Measurements from ENCODE around the gene SOCS6. TPM values are rescaled to one million over a fixed set of nuclear protein-coding genes. Genes with fewer than 3 reads are reported as not detected.

The SOCS6 gene
- total RNA-seq, 2 experiments from 2014 or later: 0.75 to 1.3 TPM

DNA sequence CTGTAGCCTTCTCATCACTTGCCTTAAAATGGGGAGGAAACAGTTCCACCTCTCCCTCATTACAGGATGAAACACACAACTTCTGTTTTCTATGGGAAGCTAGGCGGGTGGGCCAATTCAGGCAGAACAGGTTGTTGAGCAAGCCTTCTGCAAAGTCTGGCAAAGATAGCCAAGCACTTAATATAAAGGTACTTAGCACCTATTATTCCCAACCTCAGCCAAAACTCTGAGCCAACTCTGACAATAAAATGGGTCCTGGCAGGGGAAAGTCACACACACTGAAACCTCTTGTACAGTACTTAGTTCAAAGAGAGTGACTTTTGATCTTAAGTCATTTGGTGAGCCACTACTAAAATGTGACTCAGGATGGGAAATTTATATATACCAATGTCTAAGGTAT, 15.8 kb upstream of the SOCS6 start:
- Mint-ChIP-seq H3K27me3 (peaks cover 9% of the 10 kb centered on the region), H3K9me3 (peaks cover 22% of the 10 kb centered on the region), H3K4me1 (ENCODE audit: low read depth) (no peaks in the 10 kb centered on the region), H3K36me3 (no peaks in the 10 kb centered on the region), H3K4me3 (no peak overlapping the region), H3K27ac (no peak overlapping the region)
- DNase-seq: no peak
- intact Hi-C loops (cut with micrococcal nuclease): no loop called here
- ChIA-PET POLR2A (no interaction called here), CTCF (interaction anchor here (0.6 kb wide), 1 partner anchor 161 kb away, joined by 5 read pairs; no protein-coding TSS in a partner anchor)

DNA sequence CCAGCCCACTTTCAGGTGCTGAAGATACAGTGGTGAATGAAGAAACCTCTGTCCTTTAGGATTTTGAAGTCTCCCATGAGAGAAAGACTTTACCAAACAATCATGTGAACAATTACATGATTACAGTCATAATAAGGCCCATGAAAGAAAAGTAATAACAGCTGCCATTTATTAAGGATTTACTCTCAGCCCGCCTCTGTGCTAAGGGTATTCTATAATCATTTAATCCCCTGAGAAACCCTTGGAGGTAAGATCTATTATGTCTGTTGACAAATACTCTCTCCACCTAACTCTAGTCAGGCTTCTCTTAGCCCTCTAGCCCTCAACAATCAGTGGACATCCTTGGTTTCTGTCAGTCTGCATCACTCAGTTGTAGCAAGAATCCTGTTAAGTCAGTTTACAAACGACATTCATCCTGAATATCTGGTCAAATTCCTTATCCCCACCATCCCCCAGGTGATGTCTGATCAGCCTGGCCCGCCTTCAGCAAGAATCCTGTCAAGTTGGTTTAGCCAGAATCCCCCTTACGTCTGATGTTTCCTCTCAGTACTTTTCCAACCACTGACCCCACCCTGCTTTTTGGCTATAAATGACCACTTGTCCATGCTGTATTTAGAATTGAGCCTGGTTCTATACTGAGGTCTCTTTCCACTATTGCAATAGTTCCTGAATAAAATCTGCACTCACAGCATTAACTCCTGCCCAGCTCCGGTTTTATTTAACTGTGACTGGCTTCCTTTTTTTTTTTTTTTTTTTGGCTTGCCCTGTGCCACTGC, 12.2 kb upstream of the SOCS6 start:
- peaks cover 20% of the 10 kb centered on the region for H3K9me3 Mint-ChIP-seq
- intact Hi-C loops (cut with micrococcal nuclease): no loop called here
- H3K4me3 Mint-ChIP-seq: no peak overlapping the region
- CTCF ChIA-PET: no interaction called here
- no peaks in the 10 kb centered on the region for H3K4me1 Mint-ChIP-seq (ENCODE audit: low read depth)
- H3K27me3 Mint-ChIP-seq: peaks cover 2% of the 10 kb centered on the region
- DNase-seq: no peak
- no peaks in the 10 kb centered on the region for H3K36me3 Mint-ChIP-seq
- H3K27ac Mint-ChIP-seq: no peak overlapping the region
- POLR2A ChIA-PET: no interaction called here

DNA sequence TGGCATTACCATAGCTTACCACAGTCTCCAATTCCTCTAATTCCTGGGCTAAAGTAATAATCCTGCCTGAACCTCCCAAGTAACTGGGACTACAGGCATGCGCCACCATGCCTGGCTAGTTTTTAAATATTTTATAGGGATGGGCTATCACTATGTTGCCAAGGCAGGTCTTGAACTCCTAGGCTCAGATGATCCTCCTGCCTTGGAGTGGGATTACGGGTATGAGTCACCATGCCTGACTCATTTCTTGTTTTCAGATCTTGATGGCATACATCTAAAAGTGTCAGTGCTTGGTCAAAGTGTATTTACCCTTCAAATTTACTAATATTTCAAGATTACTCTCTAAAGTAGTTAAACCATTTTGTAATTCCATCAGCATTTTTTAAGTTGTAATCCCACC, 9.4 kb upstream of the SOCS6 start:
- CTCF ChIA-PET: no interaction called here
- peaks cover 8% of the 10 kb centered on the region for H3K9me3 Mint-ChIP-seq
- no peaks in the 10 kb centered on the region for H3K4me1 Mint-ChIP-seq (ENCODE audit: low read depth)
- H3K4me3 Mint-ChIP-seq: no peak overlapping the region
- H3K27me3 Mint-ChIP-seq: peaks cover 5% of the 10 kb centered on the region
- intact Hi-C loops (cut with micrococcal nuclease): no loop called here
- no peaks in the 10 kb centered on the region for H3K36me3 Mint-ChIP-seq
- no peak for DNase-seq
- POLR2A ChIA-PET: no interaction called here
- H3K27ac Mint-ChIP-seq: no peak overlapping the region

DNA sequence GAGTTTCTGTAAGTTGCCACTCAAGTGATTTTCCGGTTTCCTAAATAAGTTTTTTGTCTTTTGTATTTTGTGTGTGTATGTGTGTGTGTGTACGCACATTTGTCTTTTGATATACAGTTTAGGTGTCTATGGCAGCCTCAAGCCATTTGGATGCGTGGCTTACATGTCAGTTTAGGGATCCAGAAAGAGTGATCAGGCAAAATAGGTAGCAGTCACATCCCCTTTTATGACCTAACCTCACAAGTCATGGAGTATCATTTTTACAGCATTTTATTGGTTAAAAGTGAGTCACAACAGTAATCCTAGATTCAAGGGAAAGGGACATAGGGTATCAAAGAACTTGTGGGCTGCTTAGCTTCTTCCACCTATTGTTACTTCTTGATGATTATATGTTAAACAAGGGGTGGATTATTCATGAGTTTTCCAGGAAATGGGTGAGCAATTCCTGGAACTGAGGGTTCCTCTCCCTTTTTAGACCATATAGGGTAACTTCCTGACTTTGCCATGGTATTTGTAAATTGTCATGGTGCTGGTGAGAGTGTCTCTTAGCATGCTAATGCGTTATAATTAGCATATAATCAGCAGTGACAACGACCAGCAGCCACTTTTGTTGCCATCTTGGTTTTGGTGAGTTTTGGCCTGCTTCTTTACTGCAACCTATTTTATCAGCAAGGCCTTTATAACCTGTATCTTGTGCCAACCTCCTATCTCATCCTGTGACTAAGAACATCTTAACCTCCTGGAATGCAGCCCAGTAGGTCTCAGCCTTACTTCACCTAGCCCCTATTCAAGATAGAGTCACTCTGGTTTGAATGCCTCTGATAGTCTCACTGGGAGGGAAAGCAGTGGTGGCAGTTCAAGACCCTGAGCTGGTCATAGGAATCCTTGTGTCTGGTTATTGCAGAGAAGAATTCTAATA, 8.6 kb upstream of the SOCS6 start:
- Mint-ChIP-seq H3K27me3 (peaks cover 4% of the 10 kb centered on the region), H3K4me1 (ENCODE audit: low read depth) (no peaks in the 10 kb centered on the region), H3K36me3 (no peaks in the 10 kb centered on the region), H3K4me3 (no peak overlapping the region), H3K9me3 (peaks cover 8% of the 10 kb centered on the region), H3K27ac (no peak overlapping the region)
- CTCF ChIA-PET: no interaction called here
- POLR2A ChIA-PET: no interaction called here
- intact Hi-C loops (cut with micrococcal nuclease): loop anchor here (10.0 kb wide), 1 partner anchor 155 kb away; no protein-coding TSS in a partner anchor
- DNase-seq: no peak

DNA sequence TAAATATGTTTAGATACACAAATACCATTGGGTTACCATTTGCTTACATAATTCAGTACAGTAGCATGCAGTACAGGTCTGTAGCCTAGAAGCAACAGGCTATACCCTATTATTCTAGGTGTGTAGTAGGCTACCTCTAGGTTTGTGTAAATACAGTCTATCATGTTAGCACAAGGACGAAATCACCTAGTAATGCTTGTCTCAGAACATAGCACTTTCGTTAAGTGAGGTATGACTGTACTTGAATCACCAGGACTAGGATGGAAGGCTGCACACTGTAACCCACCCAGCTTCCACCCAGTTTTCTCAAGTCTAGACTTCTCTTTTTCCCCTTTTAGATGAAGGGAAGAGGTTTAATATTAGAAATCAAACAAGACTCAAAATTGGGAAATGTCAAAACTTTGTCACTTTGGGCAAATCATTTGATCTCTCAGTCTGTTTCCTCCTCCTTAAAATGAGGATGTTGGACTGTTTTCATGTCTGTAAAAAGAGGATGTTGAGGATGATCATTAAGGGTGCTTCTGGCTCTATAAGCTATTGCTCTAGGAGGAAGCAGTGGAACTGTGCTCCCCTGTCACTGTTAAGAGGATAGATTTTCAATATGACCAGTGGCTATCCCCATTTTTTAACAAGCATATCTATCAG, 3.7 kb upstream of the SOCS6 start:
- Mint-ChIP-seq H3K36me3 (peaks cover 2% of the 10 kb centered on the region), H3K27me3 (peaks cover 20% of the 10 kb centered on the region), H3K4me1 (ENCODE audit: low read depth) (peaks cover 5% of the 10 kb centered on the region), H3K27ac (no peak overlapping the region), H3K9me3 (peaks cover 8% of the 10 kb centered on the region), H3K4me3 (no peak overlapping the region)
- POLR2A ChIA-PET: no interaction called here
- intact Hi-C loops (cut with micrococcal nuclease): loop anchor here (5.0 to 10.0 kb wide), 2 partner anchors 78 to 150 kb away; partner anchors contain the start of gene RTTN
- no peak for DNase-seq
- CTCF ChIA-PET: no interaction called here

DNA sequence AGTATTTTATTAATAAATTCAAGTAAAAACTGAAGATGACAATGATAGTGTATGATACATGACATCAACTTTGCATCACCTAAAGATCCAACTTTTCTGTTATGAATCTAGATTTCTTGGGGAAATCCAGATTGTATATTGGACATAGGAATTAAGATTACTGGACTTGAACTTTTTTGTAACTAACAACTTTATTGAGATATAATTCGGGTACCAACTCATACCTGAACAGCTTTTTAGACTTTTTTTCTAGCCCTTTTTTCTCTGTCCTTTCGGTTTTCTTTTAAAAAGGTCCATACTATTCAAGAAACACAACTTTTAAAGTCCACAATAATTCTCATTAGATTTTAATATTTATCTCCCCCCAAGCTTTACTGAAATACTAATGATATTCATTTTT, 1.1 kb upstream of the SOCS6 start:
- Mint-ChIP-seq H3K36me3 (peaks cover 2% of the 10 kb centered on the region), H3K27me3 (peaks cover 38% of the 10 kb centered on the region), H3K27ac (no peak overlapping the region), H3K4me3 (no peak overlapping the region), H3K9me3 (no peaks in the 10 kb centered on the region), H3K4me1 (ENCODE audit: low read depth) (peaks cover 6% of the 10 kb centered on the region)
- DNase-seq: no peak
- ChIA-PET POLR2A (no interaction called here), CTCF (interaction anchor here (0.9 kb wide), 1 partner anchor 92 kb away, joined by 3 read pairs; no protein-coding TSS in a partner anchor)
- intact Hi-C loops (cut with micrococcal nuclease): loop anchor here (5.0 to 10.0 kb wide), 2 partner anchors 80 to 147 kb away; partner anchors contain the start of gene RTTN

DNA sequence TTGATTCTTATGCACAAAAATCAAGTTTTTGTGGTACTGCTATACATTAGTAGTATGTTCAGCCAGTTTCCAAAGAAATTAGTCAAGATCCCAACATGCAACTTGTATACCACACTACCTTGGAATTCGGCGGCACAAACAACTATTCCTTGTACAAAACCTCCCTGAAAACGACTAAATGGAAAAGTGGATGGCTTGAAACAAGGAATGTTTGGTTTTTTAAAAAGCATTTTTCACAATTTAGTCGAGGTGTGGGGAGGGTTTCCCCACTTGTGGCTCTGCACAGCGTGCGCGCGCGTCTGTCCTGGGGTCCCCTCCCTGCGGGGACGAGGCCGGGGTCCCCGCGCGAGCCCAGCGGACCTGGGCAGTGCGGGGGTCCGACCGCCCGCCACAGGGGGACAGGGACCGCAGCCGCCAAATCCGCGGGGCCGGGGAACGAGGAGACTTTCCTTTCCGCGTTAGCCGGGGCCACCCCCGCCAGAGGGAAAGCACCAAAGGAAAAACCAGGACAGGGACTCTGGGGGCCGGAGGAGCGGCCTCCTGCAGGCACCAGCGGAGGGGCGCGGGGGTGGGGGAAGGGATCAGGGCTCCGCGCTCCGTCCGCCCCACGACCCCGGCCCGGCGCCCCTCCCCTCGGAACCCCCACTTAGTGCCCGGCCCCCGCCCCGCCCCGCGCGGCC, 534 bp upstream of the SOCS6 start:
- intact Hi-C loops (cut with micrococcal nuclease): loop anchor here (5.0 to 10.0 kb wide), 2 partner anchors 81 to 146 kb away; partner anchors contain the start of gene RTTN
- CTCF ChIA-PET: interaction anchor here (0.9 to 1.3 kb wide), 2 partner anchors 93 to 94 kb away, joined by 3 to 4 read pairs; no protein-coding TSS in a partner anchor
- H3K36me3 Mint-ChIP-seq: peaks cover 2% of the 10 kb centered on the region
- peaks cover 11% of the 10 kb centered on the region for H3K4me1 Mint-ChIP-seq (ENCODE audit: low read depth)
- H3K4me3 Mint-ChIP-seq: peak overlapping the region; percentile 46
- peak; percentile 18 for DNase-seq
- H3K27ac Mint-ChIP-seq: no peak overlapping the region
- peaks cover 44% of the 10 kb centered on the region for H3K27me3 Mint-ChIP-seq
- no peaks in the 10 kb centered on the region for H3K9me3 Mint-ChIP-seq
- POLR2A ChIA-PET: no interaction called here

DNA sequence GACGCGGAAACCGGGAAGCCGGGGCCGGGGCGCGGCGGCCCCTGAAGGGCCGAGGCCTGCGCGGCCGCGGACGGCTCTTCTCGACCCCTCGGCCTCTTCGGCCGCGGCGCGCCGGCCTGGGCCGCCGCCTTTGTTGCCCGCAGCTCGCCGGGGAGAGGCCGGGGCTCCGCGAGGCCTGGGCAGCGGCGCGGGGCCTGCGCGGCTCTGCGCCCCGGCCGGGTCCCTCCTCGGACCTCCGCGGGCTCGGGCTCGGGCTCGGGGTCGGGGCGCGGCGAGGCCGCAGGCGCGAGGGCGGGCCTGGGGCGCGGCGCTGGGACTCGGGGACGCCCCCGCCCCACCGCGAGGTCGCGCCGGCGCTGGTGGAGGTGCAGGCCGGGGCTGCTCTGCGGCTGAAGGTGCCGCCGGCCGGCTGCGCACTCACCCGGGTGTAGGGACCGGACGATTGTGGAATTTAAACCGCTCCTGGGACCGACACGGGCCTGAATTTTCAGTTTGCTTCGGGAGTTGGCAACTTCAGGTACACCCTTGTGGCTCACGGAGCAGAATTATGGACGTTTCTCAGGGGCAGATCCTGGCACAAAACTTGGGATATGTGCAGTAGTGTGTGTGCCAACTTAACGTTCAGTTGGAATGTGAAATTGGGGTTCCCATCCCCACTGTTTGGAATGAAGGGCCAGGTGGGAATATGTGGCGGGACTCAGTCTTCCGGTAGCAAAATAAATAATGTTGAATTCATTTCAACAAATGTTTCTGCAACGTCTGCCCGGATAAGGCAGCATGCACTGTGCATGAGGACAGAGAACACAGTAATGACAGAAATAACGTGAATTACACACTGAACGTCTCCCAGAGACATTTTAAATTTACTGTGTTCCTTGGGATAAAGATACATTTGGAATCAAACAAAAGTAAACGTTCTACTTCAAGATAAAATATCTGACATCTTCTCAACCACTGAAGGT, 787 bp downstream of the SOCS6 start:
- peak overlapping the region; percentile 49 for H3K27ac Mint-ChIP-seq
- H3K4me3 Mint-ChIP-seq: peak overlapping the region; percentile 77
- peak; percentile 26 for DNase-seq
- peaks cover 2% of the 10 kb centered on the region for H3K36me3 Mint-ChIP-seq
- ChIA-PET POLR2A (no interaction called here), CTCF (interaction anchor here (0.7 to 1.3 kb wide), 2 partner anchors 95 to 141 kb away, joined by 3 to 4 read pairs; no protein-coding TSS in a partner anchor)
- peaks cover 39% of the 10 kb centered on the region for H3K27me3 Mint-ChIP-seq
- intact Hi-C loops (cut with micrococcal nuclease): loop anchor here (5.0 to 10.0 kb wide), 2 partner anchors 82 to 145 kb away; partner anchors contain the start of gene RTTN
- H3K4me1 Mint-ChIP-seq (ENCODE audit: low read depth): peaks cover 13% of the 10 kb centered on the region
- no peaks in the 10 kb centered on the region for H3K9me3 Mint-ChIP-seq

DNA sequence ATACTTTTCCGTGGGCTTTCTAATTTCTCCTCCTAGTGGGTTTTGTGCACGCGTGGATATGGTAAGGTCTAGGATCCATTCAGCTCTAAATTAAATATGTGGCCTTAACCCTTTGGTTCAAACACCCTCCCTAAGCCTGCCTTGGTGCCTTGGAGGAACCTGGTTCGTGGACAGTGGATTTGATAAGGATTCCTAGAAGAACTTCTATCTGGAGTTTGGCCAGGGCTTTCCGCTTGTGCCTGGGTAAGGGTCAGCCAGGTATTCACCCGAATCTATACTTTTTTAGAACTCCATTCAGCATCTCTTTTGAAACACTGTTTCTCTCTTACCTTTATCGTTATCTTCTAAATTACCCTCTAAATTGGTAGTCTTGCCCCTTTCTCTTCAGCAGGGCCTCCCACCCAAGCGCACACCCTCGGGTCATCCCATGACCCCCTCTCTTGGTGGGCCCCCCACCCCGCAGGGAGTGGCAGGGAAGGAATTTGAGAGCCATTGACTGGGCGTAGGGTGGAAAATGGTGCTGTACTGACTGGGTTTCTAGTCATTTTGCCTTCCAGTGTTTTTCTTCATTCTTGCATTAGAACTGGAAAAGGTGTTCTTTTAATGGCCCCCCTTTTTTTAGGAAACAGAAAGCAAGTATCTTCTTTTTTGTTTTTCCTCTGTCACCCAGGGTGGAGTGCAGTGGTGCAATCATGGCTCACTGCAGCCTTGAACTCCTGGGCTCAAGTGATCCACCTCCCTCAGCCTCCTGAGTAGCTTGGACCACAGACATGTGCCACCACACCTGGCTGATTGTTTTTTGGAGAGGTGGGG, 1.8 kb downstream of the SOCS6 start:
- H3K27me3 Mint-ChIP-seq: peaks cover 39% of the 10 kb centered on the region
- ChIA-PET CTCF (interaction anchor here (0.7 kb wide), 1 partner anchor 140 kb away, joined by 3 read pairs; no protein-coding TSS in a partner anchor), POLR2A (no interaction called here)
- peaks cover 13% of the 10 kb centered on the region for H3K4me1 Mint-ChIP-seq (ENCODE audit: low read depth)
- no peaks in the 10 kb centered on the region for H3K9me3 Mint-ChIP-seq
- peak overlapping the region; percentile 16 for H3K4me3 Mint-ChIP-seq
- H3K36me3 Mint-ChIP-seq: peaks cover 2% of the 10 kb centered on the region
- intact Hi-C loops (cut with micrococcal nuclease): no loop called here
- no peak overlapping the region for H3K27ac Mint-ChIP-seq
- DNase-seq: no peak

- POLR2A ChIA-PET: no interaction called here
- Mint-ChIP-seq H3K4me1 (ENCODE audit: low read depth) (peaks cover 13% of the 10 kb centered on the region), H3K36me3 (peaks cover 2% of the 10 kb centered on the region), H3K4me3 (no peak overlapping the region), H3K27ac (no peak overlapping the region), H3K9me3 (no peaks in the 10 kb centered on the region), H3K27me3 (peaks cover 38% of the 10 kb centered on the region)
- intact Hi-C loops (cut with micrococcal nuclease): no loop called here
- no peak for DNase-seq
- CTCF ChIA-PET: no interaction called here
Measured at GRCh38 chr18:70291295-70291574, 2.4 kb downstream of the SOCS6 start.

Data from activated CD4-positive, alpha-beta memory T cell treated with anti-CD3 and anti-CD28 coated beads for 36 hours (primary cell).